RPMI7951 (cell line): ENCODE data around the gene MSH6. TPM values are rescaled to one million over a fixed set of nuclear protein-coding genes. Genes with fewer than 3 reads are reported as not detected.
"Not testable (repeated sequence)": the region's sequence is repeated elsewhere in the genome, so short reads cannot be mapped to it uniquely, and the experiment has no call there.

Source experiments
- DNase-seq: peaks from one replicate; pipeline ENCODE4 v3.0.0-alpha.2; 2012; ENCODE audit warnings: low read depth
- total RNA-seq: library from RNA; depleted of rRNA; stranded (reverse); fragments of >200 nt; shearing (Covaris generic); gene quantifications from 2 replicates; pipeline ENCODE4 v1.2.3, GENCODE V29; 2014; rRNA removed

Gene MSH6
- total RNA-seq, 1 experiment from 2014 or later: 56.4 TPM

- DNase-seq: no peak
Observed at GRCh38 chr2:47844162-47844561, 61.2 kb downstream of the MSH6 start.

- DNase-seq: no peak
Observed at GRCh38 chr2:47849368-47849767, 66.4 kb downstream of the MSH6 start.

- no peak for DNase-seq
Observed at GRCh38 chr2:47850198-47850597, 67.3 kb downstream of the MSH6 start.

- not testable (repeated sequence) for DNase-seq
Observed at GRCh38 chr2:47853067-47853777, 70.3 kb downstream of the MSH6 start.

Other genes with a start within 250 kb of the MSH6 start
- gene KCNK12, start 212.2 kb upstream of the MSH6 start, total RNA-seq: not detected in 2 replicates
- gene FBXO11, start 123.4 kb downstream of the MSH6 start, total RNA-seq: 25.6 and 37.5 TPM in 2 replicates